HFF-Myc (cell line): ENCODE results near the gene ARFRP1.
A peak's percentile ranks its signal among the peaks of the same experiment; 100 is the strongest.

ENCODE experiments used
- DNase-seq: peaks from one replicate; pipeline ENCODE4 v3.0.0-alpha.2; 2011; ENCODE audit warnings: low read depth; ENCODE audit errors: extremely low read depth
- H3K4me3 ChIP-seq: replicated peaks from 2 replicates; pipeline ENCODE4 v1.5.1; 2011; ENCODE audit warnings: low read depth, mild to moderate bottlenecking, control low read depth, low read length
- CTCF ChIP-seq: IDR thresholded peaks from 2 replicates; pipeline ENCODE4 v1.5.1; 2012; ENCODE audit warnings: mild to moderate bottlenecking, low read depth, low read length, control low read depth; ENCODE audit errors: missing control alignments

Gene ARFRP1

GRCh38 chr20:63694584-63695423, 13.0 kb downstream of the ARFRP1 start:
- no peak for TF ChIP-seq CTCF
- H3K4me3 ChIP-seq: no peak overlapping the region
- DNase-seq: no peak

GRCh38 chr20:63693733-63694583, 13.8 kb downstream of the ARFRP1 start:
- no peak overlapping the region for H3K4me3 ChIP-seq
- TF ChIP-seq CTCF: no peak
- DNase-seq: no peak

GRCh38 chr20:63693083-63693732, 14.6 kb downstream of the ARFRP1 start:
- no peak for TF ChIP-seq CTCF
- no peak for DNase-seq
- H3K4me3 ChIP-seq: no peak overlapping the region

- peak; percentile 5 for TF ChIP-seq CTCF
- no peak for DNase-seq
- H3K4me3 ChIP-seq: no peak overlapping the region
These were observed 15.2 kb downstream of the ARFRP1 start for GRCh38 chr20:63692436-63693082.

GRCh38 chr20:63691711-63692435, 15.9 kb downstream of the ARFRP1 start:
- TF ChIP-seq CTCF: no peak
- no peak for DNase-seq
- no peak overlapping the region for H3K4me3 ChIP-seq
